ENCODE measurements around the gene CAMK2A. TPM values are rescaled to one million over a fixed set of nuclear protein-coding genes. Genes with fewer than 3 reads are reported as not detected.

Gene CAMK2A
- polyA plus RNA-seq, 6 donors from 2014 or later, result not detected

- H3K9me3 Mint-ChIP-seq, result no peaks in the 10 kb centered on the region
- no peak for DNase-seq
- no peaks in the 10 kb centered on the region for H3K4me1 Mint-ChIP-seq
- H3K36me3 Mint-ChIP-seq, result no peaks in the 10 kb centered on the region
- H3K4me3 Mint-ChIP-seq, result no peak overlapping the region
- peaks cover 23 to 43% (median 25%) of the 10 kb centered on the region in 3 donors for H3K27me3 Mint-ChIP-seq
- no peak overlapping the region for H3K27ac Mint-ChIP-seq
- ATAC-seq (ENCODE audit: low read depth in 2 of 2), result no peak
These were observed 12.5 kb downstream of the CAMK2A start for GRCh38 chr5:150277043-150277442.

GRCh38 chr5:150274811-150275210, 14.8 kb downstream of the CAMK2A start:
- DNase-seq, result no peak
- no peak for ATAC-seq (ENCODE audit: low read depth in 2 of 2)
- Mint-ChIP-seq H3K9me3 (no peaks in the 10 kb centered on the region), H3K36me3 (no peaks in the 10 kb centered on the region), H3K4me1 (no peaks in the 10 kb centered on the region), H3K27ac (peak overlapping the region in 2 of 6 donors; percentile 44 to 85), H3K4me3 (no peak overlapping the region), H3K27me3 (peaks cover 15 to 36% (median 16%) of the 10 kb centered on the region in 3 donors)

GRCh38 chr5:150272531-150272930, 17.0 kb downstream of the CAMK2A start:
- Mint-ChIP-seq H3K27me3 (peaks cover 11 to 31% (median 20%) of the 10 kb centered on the region in 3 donors), H3K4me3 (peak overlapping the region in 1 of 8 donors; percentile 33), H3K36me3 (no peaks in the 10 kb centered on the region), H3K4me1 (no peaks in the 10 kb centered on the region), H3K27ac (peak overlapping the region in 1 of 6 donors; percentile 67), H3K9me3 (no peaks in the 10 kb centered on the region)
- DNase-seq (no peak), ATAC-seq (ENCODE audit: low read depth in 2 of 2) (peak in 1 of 2 donors; percentile 39)

DNA sequence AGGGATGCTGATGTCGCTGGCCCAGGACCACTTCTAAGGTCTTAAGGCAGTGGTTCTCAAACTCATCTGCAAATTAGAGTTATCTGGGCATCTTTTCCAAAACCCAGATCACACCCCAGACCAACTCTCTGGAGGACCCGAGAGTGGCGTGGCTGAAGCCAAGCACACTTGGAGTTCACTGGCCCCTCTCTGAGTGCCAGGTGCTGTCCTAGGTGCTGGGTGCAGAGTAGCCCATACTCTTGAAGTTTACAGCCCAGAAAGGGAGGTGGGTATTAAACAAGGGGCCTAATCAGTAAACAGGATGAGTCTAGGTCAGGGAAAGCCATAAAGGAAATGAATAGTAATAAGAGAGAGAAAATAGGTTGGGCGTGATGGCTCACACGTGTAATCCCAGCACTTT, 17.6 kb downstream of the CAMK2A start:
- no peak for ATAC-seq (ENCODE audit: low read depth in 2 of 2)
- no peak for DNase-seq
- Mint-ChIP-seq H3K27me3 (peaks cover 11 to 26% (median 20%) of the 10 kb centered on the region in 3 donors), H3K9me3 (no peaks in the 10 kb centered on the region), H3K27ac (peak overlapping the region in 1 of 6 donors; percentile 9), H3K36me3 (no peaks in the 10 kb centered on the region), H3K4me1 (no peaks in the 10 kb centered on the region), H3K4me3 (no peak overlapping the region)

GRCh38 chr5:150271296-150271692, 18.3 kb downstream of the CAMK2A start:
- H3K4me3 Mint-ChIP-seq, result no peak overlapping the region
- DNase-seq, result no peak
- peaks cover 11 to 26% (median 16%) of the 10 kb centered on the region in 3 donors for H3K27me3 Mint-ChIP-seq
- no peaks in the 10 kb centered on the region for H3K4me1 Mint-ChIP-seq
- H3K27ac Mint-ChIP-seq, result no peak overlapping the region
- no peak for ATAC-seq (ENCODE audit: low read depth in 2 of 2)
- no peaks in the 10 kb centered on the region for H3K9me3 Mint-ChIP-seq
- no peaks in the 10 kb centered on the region for H3K36me3 Mint-ChIP-seq

GRCh38 chr5:150270541-150271295, 18.9 kb downstream of the CAMK2A start:
- Mint-ChIP-seq H3K27me3 (peaks cover 11 to 24% (median 14%) of the 10 kb centered on the region in 3 donors), H3K27ac (no peak overlapping the region), H3K9me3 (no peaks in the 10 kb centered on the region), H3K36me3 (no peaks in the 10 kb centered on the region), H3K4me3 (no peak overlapping the region), H3K4me1 (no peaks in the 10 kb centered on the region)
- ATAC-seq (ENCODE audit: low read depth in 2 of 2) (no peak), DNase-seq (no peak)

DNA sequence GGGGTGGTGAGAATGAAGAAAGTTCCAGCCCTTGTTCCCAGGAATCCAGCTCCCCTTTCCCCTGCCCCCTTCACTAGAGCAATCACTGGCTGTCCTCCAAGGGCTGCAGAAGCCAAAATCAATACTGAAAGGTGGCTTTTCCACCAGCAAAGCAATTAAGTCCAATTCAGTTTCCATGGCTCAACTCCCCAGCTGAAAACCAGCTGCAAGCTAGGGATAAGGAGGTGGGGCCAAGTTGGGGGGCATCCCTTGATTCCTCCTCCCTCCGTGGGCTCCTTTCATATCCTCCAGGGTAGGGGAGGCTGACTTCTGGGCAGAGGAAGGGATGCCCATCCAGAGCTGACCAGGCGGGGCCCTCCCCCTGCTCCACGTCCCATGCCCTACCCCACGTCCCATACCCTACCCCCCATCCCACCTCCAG, 22.7 kb downstream of the CAMK2A start:
- no peak overlapping the region for H3K4me3 Mint-ChIP-seq
- H3K9me3 Mint-ChIP-seq, result no peaks in the 10 kb centered on the region
- no peaks in the 10 kb centered on the region for H3K4me1 Mint-ChIP-seq
- ATAC-seq (ENCODE audit: low read depth in 2 of 2) (no peak), DNase-seq (no peak)
- H3K27ac Mint-ChIP-seq, result peak overlapping the region in 1 of 6 donors; percentile 38
- no peaks in the 10 kb centered on the region for H3K36me3 Mint-ChIP-seq
- peaks cover 7 to 21% (median 12%) of the 10 kb centered on the region in 3 donors for H3K27me3 Mint-ChIP-seq

DNA sequence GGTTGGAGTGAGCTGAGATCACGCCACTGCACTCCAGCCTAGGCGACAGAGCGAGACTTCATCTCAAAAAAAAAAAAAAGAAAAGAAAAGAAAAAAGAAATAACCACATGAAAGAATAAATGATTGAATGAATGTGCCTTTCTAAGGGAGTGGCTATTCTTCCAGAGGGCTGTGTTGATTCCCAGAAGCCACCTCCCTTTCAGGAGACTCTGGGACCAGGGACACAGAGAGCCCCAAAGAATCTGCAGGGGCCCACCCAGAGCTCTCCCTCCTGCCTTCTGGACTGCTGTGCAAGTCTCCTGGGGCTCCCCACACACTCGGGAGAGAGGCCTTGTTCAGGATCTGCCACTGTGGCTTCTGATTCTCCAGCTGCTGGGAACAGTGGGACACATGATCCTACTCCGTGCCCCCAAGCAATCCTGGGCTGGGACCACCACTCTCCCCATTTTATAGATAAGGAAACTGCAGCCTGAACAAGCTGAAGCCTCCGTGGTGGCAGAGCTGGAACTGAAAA, 23.6 kb downstream of the CAMK2A start:
- DNase-seq (no peak), ATAC-seq (ENCODE audit: low read depth in 2 of 2) (no peak)
- Mint-ChIP-seq H3K4me3 (no peak overlapping the region), H3K27ac (no peak overlapping the region), H3K9me3 (no peaks in the 10 kb centered on the region), H3K4me1 (no peaks in the 10 kb centered on the region), H3K36me3 (no peaks in the 10 kb centered on the region), H3K27me3 (peaks cover 7 to 21% (median 12%) of the 10 kb centered on the region in 3 donors)

DNA sequence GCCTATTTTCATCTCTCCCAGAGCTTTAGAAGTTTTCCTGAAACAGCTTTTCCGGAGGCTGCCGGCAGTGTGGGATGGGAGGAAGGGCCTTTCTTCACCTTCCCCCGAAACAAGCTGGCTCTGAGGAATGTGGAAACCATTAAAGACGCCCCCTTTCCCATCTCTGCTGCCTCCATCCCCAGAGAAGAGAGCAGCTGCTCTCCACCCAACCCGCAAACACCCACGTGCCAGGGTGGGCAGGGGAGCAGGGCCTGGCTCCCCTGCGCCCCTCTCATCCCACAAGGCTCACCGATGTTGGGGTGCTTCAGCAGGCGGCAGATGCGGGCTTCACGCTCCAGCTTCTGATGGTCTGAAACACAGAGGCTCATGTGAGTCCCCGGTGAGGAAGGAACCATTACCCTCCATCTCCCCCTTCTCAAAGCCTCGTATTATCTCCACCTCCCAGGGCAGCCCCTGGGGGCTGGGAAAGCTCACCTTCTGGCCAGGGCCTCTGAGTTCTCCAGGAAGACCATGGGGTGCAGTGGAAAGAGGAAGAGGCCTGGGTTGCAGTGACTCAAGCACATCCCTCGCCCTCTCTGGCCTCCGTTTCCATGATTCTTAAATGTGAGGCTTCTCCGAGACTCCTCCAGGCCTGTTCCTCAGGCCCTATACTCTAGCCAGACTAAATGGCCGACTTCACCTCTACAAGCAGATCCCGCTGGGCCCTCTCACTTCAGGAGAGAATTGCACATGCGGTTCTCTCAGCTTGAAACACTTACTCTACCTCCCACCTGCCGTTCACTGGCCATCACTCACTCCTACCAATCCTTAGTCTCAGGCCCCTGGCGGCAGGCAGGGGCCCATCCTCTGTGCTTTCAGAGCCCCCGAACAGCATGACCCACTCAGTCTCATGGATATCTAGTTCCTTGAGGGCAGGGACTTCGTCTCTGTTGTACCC, 24.6 kb downstream of the CAMK2A start:
- no peak overlapping the region for H3K4me3 Mint-ChIP-seq
- H3K27me3 Mint-ChIP-seq, result peaks cover 7 to 21% (median 12%) of the 10 kb centered on the region in 3 donors
- H3K9me3 Mint-ChIP-seq, result no peaks in the 10 kb centered on the region
- no peaks in the 10 kb centered on the region for H3K36me3 Mint-ChIP-seq
- ATAC-seq (ENCODE audit: low read depth in 2 of 2) (no peak), DNase-seq (no peak)
- peak overlapping the region in 1 of 6 donors; percentile 84 for H3K27ac Mint-ChIP-seq
- H3K4me1 Mint-ChIP-seq, result no peaks in the 10 kb centered on the region

DNA sequence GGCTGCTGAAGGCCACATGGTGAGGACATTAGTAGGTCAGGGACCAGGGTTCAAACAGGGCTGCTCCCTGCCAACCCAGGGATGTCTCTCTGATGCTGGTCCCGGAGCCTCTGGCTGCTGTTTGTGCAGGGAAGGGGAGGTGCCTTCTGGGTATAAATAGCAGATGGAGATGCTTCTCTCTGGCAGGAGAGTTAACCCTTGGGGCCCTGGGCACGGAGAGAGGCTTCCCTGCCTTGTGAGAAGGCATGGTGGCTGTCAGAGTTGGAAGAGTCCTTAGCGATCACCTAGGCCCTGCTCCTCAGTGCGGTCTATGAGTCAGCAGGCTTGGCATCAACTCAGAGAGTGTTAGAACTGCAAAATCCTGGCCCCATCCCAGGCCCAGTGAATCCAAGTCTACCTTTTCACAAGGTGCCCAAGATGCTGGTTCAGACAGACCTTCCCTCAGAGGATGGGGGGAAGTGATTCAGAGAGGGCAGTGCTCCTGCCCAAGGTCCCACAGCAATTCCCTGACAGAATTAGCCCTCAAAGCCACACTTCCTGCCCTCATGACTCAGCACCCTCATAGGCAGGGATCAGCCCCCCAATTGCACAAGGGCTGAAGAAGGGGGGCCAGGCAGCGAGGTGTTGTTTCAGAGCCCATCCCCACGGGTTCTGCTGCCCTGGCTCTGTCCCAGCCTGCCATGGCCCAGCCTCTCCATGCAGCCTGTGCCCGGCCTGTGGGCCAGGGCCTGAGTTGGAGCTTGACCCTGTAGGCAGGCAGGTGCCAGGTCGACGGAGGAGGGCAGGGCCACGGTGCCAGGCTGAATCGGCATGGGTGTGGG, 25.6 kb downstream of the CAMK2A start:
- no peaks in the 10 kb centered on the region for H3K36me3 Mint-ChIP-seq
- no peak overlapping the region for H3K4me3 Mint-ChIP-seq
- no peaks in the 10 kb centered on the region for H3K9me3 Mint-ChIP-seq
- ATAC-seq (ENCODE audit: low read depth in 2 of 2) (no peak), DNase-seq (no peak)
- H3K4me1 Mint-ChIP-seq, result no peaks in the 10 kb centered on the region
- peaks cover 7 to 15% (median 12%) of the 10 kb centered on the region in 3 donors for H3K27me3 Mint-ChIP-seq
- H3K27ac Mint-ChIP-seq, result no peak overlapping the region

DNA sequence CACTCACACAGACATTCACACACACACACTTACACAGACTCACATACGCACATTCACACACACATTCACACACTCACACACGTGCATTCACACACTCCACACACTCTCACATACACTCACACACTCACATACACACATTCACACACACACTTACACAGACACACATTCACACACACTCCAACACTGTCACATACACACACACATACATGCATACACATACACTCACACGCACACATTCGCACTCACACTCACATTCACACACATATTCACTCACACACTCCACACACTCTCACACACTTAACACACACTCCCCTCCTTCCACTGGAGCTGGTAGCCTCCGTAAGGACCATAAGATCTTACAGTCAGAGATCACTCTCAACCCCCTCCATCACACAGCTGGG, 26.2 kb downstream of the CAMK2A start:
- peaks cover 5 to 11% (median 10%) of the 10 kb centered on the region in 3 donors for H3K27me3 Mint-ChIP-seq
- no peak overlapping the region for H3K4me3 Mint-ChIP-seq
- DNase-seq (no peak), ATAC-seq (ENCODE audit: low read depth in 2 of 2) (no peak)
- no peaks in the 10 kb centered on the region for H3K9me3 Mint-ChIP-seq
- no peaks in the 10 kb centered on the region for H3K4me1 Mint-ChIP-seq
- H3K27ac Mint-ChIP-seq, result no peak overlapping the region
- no peaks in the 10 kb centered on the region for H3K36me3 Mint-ChIP-seq

GRCh38 chr5:150262502-150262901, 27.1 kb downstream of the CAMK2A start:
- Mint-ChIP-seq H3K27ac (no peak overlapping the region), H3K27me3 (peaks cover 4 to 8% (median 6%) of the 10 kb centered on the region in 3 donors), H3K36me3 (no peaks in the 10 kb centered on the region), H3K4me1 (no peaks in the 10 kb centered on the region), H3K9me3 (no peaks in the 10 kb centered on the region), H3K4me3 (peak overlapping the region in 1 of 8 donors; percentile 10)
- DNase-seq (no peak), ATAC-seq (ENCODE audit: low read depth in 2 of 2) (no peak)

- H3K4me3 Mint-ChIP-seq, result no peak overlapping the region
These were observed 28.3 kb downstream of the CAMK2A start for GRCh38 chr5:150261231-150261630.

More at GRCh38 chr5:150261231-150261630, 28.3 kb downstream of the CAMK2A start:
- no peaks in the 10 kb centered on the region for H3K9me3 Mint-ChIP-seq
- H3K27me3 Mint-ChIP-seq, result peaks cover 4 to 8% (median 6%) of the 10 kb centered on the region in 3 donors
- no peak for ATAC-seq (ENCODE audit: low read depth in 2 of 2)
- no peaks in the 10 kb centered on the region for H3K36me3 Mint-ChIP-seq
- no peak overlapping the region for H3K27ac Mint-ChIP-seq
- DNase-seq, result no peak
- H3K4me1 Mint-ChIP-seq, result no peaks in the 10 kb centered on the region

All from naive B cell (primary cell).